HCT116 (cell line): ENCODE measurements around the gene CRTC1.

ENCODE experiments used
- CBX3 ChIP-seq: IDR thresholded peaks from 2 replicates; pipeline ENCODE4 v1.6.1; 2012; ENCODE audit warnings: low read depth
- CEBPB ChIP-seq: IDR thresholded peaks from 2 replicates; pipeline ENCODE4 v1.6.1; 2012; ENCODE audit warnings: low read depth
- EGR1 ChIP-seq: IDR thresholded peaks from 2 replicates; pipeline ENCODE4 v1.6.1; 2012; ENCODE audit warnings: low read depth
- EZH2 ChIP-seq: fragments of 200-600 bp; sonication (generic); IDR thresholded peaks from 2 replicates; pipeline ENCODE4 v1.6.1; 2017; ENCODE audit warnings: antibody characterized with exemption, mixed run types
- EZH2phosphoT487 ChIP-seq: fragments of 200-600 bp; IDR thresholded peaks from 2 replicates; pipeline ENCODE4 v1.6.1; 2018; ENCODE audit warnings: antibody characterized with exemption, borderline replicate concordance
- FOSL1 ChIP-seq: IDR thresholded peaks from 2 replicates; pipeline ENCODE4 v1.6.1; 2012; ENCODE audit warnings: low read depth
- POLR2A ChIP-seq: IDR thresholded peaks from 2 replicates; pipeline ENCODE4 v1.7.0; 2011; ENCODE audit warnings: borderline replicate concordance; ENCODE audit not compliant: insufficient read depth, insufficient read length; ENCODE audit errors: extremely low read depth
- POLR2AphosphoS5 ChIP-seq: IDR thresholded peaks from 2 replicates; pipeline ENCODE4 v1.6.1; 2011; ENCODE audit warnings: mild to moderate bottlenecking, low read depth, low read length, moderate library complexity
- SIN3A ChIP-seq: IDR thresholded peaks from 2 replicates; pipeline ENCODE4 v1.6.1; 2012; ENCODE audit warnings: low read depth
- SP1 ChIP-seq: IDR thresholded peaks from 2 replicates; pipeline ENCODE4 v1.6.1; 2012; ENCODE audit warnings: low read depth
- TCF7L2 ChIP-seq: IDR thresholded peaks from 2 replicates; pipeline ENCODE4 v1.7.0; 2011; ENCODE audit warnings: borderline replicate concordance, inconsistent platforms; ENCODE audit not compliant: insufficient read depth, insufficient read length; ENCODE audit errors: extremely low read depth
- YY1 ChIP-seq: IDR thresholded peaks from 2 replicates; pipeline ENCODE4 v1.6.1; 2011; ENCODE audit warnings: low read length, low read depth, moderate library complexity, mild to moderate bottlenecking; ENCODE audit not compliant: insufficient replicate concordance; ENCODE audit errors: extremely low read depth
- TF ChIP-seq, protein P1 (sequence below), 3 experiments: fragments of 200-600 bp in 1 of 3; sonication (generic) in 1 of 3; IDR thresholded peaks in 2 of 3; conservative IDR thresholded peaks in 1 of 3; 2 replicates each; pipeline ENCODE4 v1.5.1; 2012 to 2017; ENCODE audit warnings: low read depth in 2 of 3, low read length in 2 of 3, antibody characterized with exemption in 1 of 3, borderline replicate concordance in 1 of 3, control low read depth in 1 of 3, mild to moderate bottlenecking in 1 of 3, mixed read lengths in 1 of 3, mixed run types in 1 of 3, moderate library complexity in 1 of 3; ENCODE audit not compliant: insufficient read depth in 1 of 3
- TF ChIP-seq, protein P2 (sequence below): IDR thresholded peaks from 2 replicates; pipeline ENCODE4 v1.6.1; 2011; ENCODE audit warnings: mild to moderate bottlenecking, low read length, moderate library complexity; ENCODE audit not compliant: insufficient replicate concordance; ENCODE audit errors: extremely low read depth

DNA sequence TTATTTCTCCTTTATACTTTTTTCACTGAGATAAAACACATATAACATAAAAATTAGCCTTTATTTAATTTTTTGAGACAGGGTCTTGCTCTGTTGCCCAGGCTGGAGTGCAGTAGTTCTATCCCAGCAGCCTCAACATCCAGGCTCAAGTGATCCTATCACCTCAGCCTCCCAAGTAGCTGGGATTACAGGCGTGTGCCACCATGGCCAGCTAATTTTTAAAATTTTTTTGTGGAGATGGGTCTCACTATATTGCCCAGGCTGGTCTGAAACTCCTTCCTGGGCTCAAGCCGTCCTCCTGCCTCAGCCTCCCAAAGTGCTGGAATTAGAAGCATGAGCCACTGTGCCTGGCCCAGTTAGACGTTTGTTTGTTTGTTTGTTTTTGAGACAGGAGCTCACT lies 28.4 kb downstream of the CRTC1 start:
- TF ChIP-seq SIN3A: no peak
- TF ChIP-seq, protein P1, sequence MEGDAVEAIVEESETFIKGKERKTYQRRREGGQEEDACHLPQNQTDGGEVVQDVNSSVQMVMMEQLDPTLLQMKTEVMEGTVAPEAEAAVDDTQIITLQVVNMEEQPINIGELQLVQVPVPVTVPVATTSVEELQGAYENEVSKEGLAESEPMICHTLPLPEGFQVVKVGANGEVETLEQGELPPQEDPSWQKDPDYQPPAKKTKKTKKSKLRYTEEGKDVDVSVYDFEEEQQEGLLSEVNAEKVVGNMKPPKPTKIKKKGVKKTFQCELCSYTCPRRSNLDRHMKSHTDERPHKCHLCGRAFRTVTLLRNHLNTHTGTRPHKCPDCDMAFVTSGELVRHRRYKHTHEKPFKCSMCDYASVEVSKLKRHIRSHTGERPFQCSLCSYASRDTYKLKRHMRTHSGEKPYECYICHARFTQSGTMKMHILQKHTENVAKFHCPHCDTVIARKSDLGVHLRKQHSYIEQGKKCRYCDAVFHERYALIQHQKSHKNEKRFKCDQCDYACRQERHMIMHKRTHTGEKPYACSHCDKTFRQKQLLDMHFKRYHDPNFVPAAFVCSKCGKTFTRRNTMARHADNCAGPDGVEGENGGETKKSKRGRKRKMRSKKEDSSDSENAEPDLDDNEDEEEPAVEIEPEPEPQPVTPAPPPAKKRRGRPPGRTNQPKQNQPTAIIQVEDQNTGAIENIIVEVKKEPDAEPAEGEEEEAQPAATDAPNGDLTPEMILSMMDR (IDR thresholded peaks at IDR 0.05 in 2 of 3, conservative IDR thresholded peaks at IDR 0.05 in 1 of 3; ENCODE audit: borderline replicate concordance in 1 of 3, insufficient read depth in 1 of 3, low read depth in 2 of 3, low read length in 2 of 3): no peak
- TF ChIP-seq POLR2A: no peak
- no peak for TF ChIP-seq YY1
- no peak for TF ChIP-seq EZH2phosphoT487
- no peak for TF ChIP-seq FOSL1
- no peak for TF ChIP-seq EZH2
- no peak for TF ChIP-seq CBX3
- TF ChIP-seq EGR1: no peak
- no peak for TF ChIP-seq POLR2AphosphoS5
- no peak for TF ChIP-seq SP1
- TF ChIP-seq, protein P2, sequence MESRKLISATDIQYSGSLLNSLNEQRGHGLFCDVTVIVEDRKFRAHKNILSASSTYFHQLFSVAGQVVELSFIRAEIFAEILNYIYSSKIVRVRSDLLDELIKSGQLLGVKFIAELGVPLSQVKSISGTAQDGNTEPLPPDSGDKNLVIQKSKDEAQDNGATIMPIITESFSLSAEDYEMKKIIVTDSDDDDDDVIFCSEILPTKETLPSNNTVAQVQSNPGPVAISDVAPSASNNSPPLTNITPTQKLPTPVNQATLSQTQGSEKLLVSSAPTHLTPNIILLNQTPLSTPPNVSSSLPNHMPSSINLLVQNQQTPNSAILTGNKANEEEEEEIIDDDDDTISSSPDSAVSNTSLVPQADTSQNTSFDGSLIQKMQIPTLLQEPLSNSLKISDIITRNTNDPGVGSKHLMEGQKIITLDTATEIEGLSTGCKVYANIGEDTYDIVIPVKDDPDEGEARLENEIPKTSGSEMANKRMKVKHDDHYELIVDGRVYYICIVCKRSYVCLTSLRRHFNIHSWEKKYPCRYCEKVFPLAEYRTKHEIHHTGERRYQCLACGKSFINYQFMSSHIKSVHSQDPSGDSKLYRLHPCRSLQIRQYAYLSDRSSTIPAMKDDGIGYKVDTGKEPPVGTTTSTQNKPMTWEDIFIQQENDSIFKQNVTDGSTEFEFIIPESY: no peak
- TF ChIP-seq TCF7L2: no peak
- no peak for TF ChIP-seq CEBPB
